Transverse colon (tissue), 3 donors: ENCODE measurements around the gene CDHR2.

Experiments
- POLR2A ChIP-seq: fragments of 450-650 bp; IDR thresholded peaks from one replicate; pipeline ENCODE4 v1.6.1; 2016; ENCODE audit warnings: antibody characterized with exemption, mild to moderate bottlenecking, moderate library complexity
- TF ChIP-seq, protein P1 (sequence below), 5 experiments: fragments of 200-600 bp in 3 of 5; fragments of 450-650 bp in 2 of 5; sonication (generic) in 3 of 5; IDR thresholded peaks; 1 replicate in 2 of 5; 2 replicates in 3 of 5; pipeline ENCODE4 v1.5.1; 2016 to 2017; ENCODE audit warnings: antibody characterized with exemption in 5 of 5, inconsistent platforms in 3 of 5, mild to moderate bottlenecking in 2 of 5, moderate library complexity in 1 of 5

DNA sequence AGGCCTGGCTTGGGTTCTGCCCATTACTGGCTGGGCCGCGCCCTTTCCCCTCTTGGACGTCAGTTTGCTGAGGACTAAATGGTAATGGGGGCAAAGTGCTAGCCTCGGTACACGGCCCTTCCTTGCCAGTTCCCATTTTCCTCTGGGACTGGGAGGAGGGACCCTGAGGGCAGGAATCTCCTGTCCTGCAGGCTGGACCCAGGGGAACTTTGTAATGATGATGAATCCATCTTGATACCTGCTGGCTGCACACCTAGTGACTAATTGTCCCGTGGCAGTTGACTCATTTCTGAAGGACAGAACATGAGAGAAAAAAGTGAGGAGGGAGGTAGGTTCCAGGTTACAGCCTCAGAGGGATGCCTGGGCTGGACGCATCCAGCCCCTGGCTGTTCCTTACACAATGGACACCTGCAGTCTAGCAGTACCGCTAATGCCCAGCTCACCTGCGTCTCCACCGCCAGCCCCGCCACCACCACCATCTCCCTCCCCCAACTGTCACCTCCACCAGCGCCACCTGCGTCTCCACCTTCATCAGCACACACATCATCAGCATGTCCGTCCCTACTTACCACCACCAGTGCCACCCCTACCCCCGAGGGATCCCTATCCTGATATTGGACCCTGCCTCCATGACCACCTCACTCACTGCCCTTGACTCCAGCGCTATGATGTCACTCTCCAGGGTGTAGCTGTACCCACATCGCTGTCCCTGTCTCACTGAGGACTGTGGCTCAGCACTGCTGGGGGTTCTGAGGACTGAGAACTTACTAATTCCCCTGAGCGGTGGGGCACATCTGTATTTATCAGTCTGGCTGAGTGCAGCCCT, 4.3 kb downstream of the CDHR2 start:
- TF ChIP-seq, protein P1, sequence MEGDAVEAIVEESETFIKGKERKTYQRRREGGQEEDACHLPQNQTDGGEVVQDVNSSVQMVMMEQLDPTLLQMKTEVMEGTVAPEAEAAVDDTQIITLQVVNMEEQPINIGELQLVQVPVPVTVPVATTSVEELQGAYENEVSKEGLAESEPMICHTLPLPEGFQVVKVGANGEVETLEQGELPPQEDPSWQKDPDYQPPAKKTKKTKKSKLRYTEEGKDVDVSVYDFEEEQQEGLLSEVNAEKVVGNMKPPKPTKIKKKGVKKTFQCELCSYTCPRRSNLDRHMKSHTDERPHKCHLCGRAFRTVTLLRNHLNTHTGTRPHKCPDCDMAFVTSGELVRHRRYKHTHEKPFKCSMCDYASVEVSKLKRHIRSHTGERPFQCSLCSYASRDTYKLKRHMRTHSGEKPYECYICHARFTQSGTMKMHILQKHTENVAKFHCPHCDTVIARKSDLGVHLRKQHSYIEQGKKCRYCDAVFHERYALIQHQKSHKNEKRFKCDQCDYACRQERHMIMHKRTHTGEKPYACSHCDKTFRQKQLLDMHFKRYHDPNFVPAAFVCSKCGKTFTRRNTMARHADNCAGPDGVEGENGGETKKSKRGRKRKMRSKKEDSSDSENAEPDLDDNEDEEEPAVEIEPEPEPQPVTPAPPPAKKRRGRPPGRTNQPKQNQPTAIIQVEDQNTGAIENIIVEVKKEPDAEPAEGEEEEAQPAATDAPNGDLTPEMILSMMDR (IDR thresholded peaks at IDR 0.05), result no peak
- TF ChIP-seq POLR2A, result no peak
